ENCODE measurements around the gene DPYD.

DPYD gene

GRCh38 chr1:97920832-97921571 lies at the start of gene DPYD:
Gene DPYD (minus strand): TSS chr1:97921034. CDS start chr1:97920922, 112 bp downstream.
- DNase-seq: peak; percentile 91

GRCh38 chr1:97960470-97960869 lies 39.6 kb upstream of the DPYD start:
- no peak for DNase-seq

GRCh38 chr1:97947695-97948094 lies 26.9 kb upstream of the DPYD start:
- DNase-seq: no peak

GRCh38 chr1:97943354-97943753 lies 22.5 kb upstream of the DPYD start:
- DNase-seq: no peak

- DNase-seq: no peak
Observed at GRCh38 chr1:97942161-97943123, 21.6 kb upstream of the DPYD start.

GRCh38 chr1:97938285-97938642 lies 17.4 kb upstream of the DPYD start:
- DNase-seq: no peak

GRCh38 chr1:97936976-97937375 lies 16.1 kb upstream of the DPYD start:
- DNase-seq: no peak

GRCh38 chr1:97934491-97934890 lies 13.7 kb upstream of the DPYD start:
- DNase-seq: no peak

GRCh38 chr1:97929874-97930851 lies 9.3 kb upstream of the DPYD start:
- no peak for DNase-seq

- DNase-seq: no peak
Observed at GRCh38 chr1:97926017-97926708, 5.3 kb upstream of the DPYD start.

GRCh38 chr1:97925151-97925550 lies 4.3 kb upstream of the DPYD start:
- DNase-seq: no peak

GRCh38 chr1:97923811-97924210 lies 3.0 kb upstream of the DPYD start:
- DNase-seq: no peak

- DNase-seq: no peak
Observed at GRCh38 chr1:97920276-97920831, 480 bp downstream of the DPYD start.

GRCh38 chr1:97919585-97920261 lies 1.1 kb downstream of the DPYD start:
- no peak for DNase-seq

- no peak for DNase-seq
Observed at GRCh38 chr1:97918961-97919360, 1.9 kb downstream of the DPYD start.

GRCh38 chr1:97913506-97914139 lies 7.2 kb downstream of the DPYD start:
- DNase-seq: no peak

GRCh38 chr1:97911266-97912215 lies 9.3 kb downstream of the DPYD start:
- no peak for DNase-seq

- no peak for DNase-seq
Observed at GRCh38 chr1:97909266-97909665, 11.6 kb downstream of the DPYD start.

GRCh38 chr1:97907886-97908285 lies 12.9 kb downstream of the DPYD start:
- DNase-seq: no peak
